Stimulated activated CD4-positive, alpha-beta T cell treated with anti-CD3 and anti-CD28 coated beads, Interleukin-12 subunit alpha, Interleukin-12 subunit beta, amount 100 ng/mL, for 4 hours (primary cell): ENCODE results near the gene GSTT2.
"Not testable (repeated sequence)": the region's sequence is repeated elsewhere in the genome, so short reads cannot be mapped to it uniquely, and the experiment has no call there.

ENCODE experiments used
- DNase-seq: peaks from one replicate; pipeline ENCODE4 v3.0.0-alpha.2; 2020

Gene GSTT2

GRCh38 chr22:23974836-23975352 lies 5.0 kb upstream of the GSTT2 start:
- DNase-seq, result not testable (repeated sequence)

- not testable (repeated sequence) for DNase-seq
Observed at GRCh38 chr22:23977304-23977703, 2.6 kb upstream of the GSTT2 start.

- DNase-seq, result not testable (repeated sequence)
Observed at GRCh38 chr22:23980567-23980966, 633 bp downstream of the GSTT2 start.

GRCh38 chr22:23984430-23984829 lies 4.5 kb downstream of the GSTT2 start:
- DNase-seq, result peak; percentile 8

- not testable (repeated sequence) for DNase-seq
Observed at GRCh38 chr22:23986089-23986488, 6.2 kb downstream of the GSTT2 start.

- not testable (repeated sequence) for DNase-seq
Observed at GRCh38 chr22:23986538-23987178, 6.7 kb downstream of the GSTT2 start.

GRCh38 chr22:23989583-23990244 lies 9.8 kb downstream of the GSTT2 start:
- not testable (repeated sequence) for DNase-seq

GRCh38 chr22:23993080-23993479 lies 13.1 kb downstream of the GSTT2 start:
- not testable (repeated sequence) for DNase-seq

- DNase-seq, result not testable (repeated sequence)
Observed at GRCh38 chr22:23993581-23994177, 13.7 kb downstream of the GSTT2 start.

GRCh38 chr22:23997092-23997491 lies 17.2 kb downstream of the GSTT2 start:
- no peak for DNase-seq

GRCh38 chr22:23999779-24000178 lies 19.8 kb downstream of the GSTT2 start:
- not testable (repeated sequence) for DNase-seq

- no peak for DNase-seq
Observed at GRCh38 chr22:24001314-24001713, 21.4 kb downstream of the GSTT2 start.

GRCh38 chr22:24002272-24002671 lies 22.3 kb downstream of the GSTT2 start:
- DNase-seq, result no peak

- no peak for DNase-seq
Observed at GRCh38 chr22:24002851-24003250, 22.9 kb downstream of the GSTT2 start.

- no peak for DNase-seq
Observed at GRCh38 chr22:24003887-24004286, 24.0 kb downstream of the GSTT2 start.

- DNase-seq, result no peak
Observed at GRCh38 chr22:24005201-24005600, 25.3 kb downstream of the GSTT2 start, which contains the start of gene GSTT4. TSS of gene GSTT4 (minus strand) at chr22:24005453. CDS start at chr22:24005356, 97 bp downstream.

- DNase-seq, result no peak
Observed at GRCh38 chr22:24006207-24006913, 26.4 kb downstream of the GSTT2 start.

- DNase-seq, result no peak
Observed at GRCh38 chr22:24006914-24007214, 26.9 kb downstream of the GSTT2 start.

GRCh38 chr22:24007253-24008021 lies 27.5 kb downstream of the GSTT2 start:
- no peak for DNase-seq

GRCh38 chr22:24008022-24008283 lies 28.0 kb downstream of the GSTT2 start:
- no peak for DNase-seq

- DNase-seq, result no peak
Observed at GRCh38 chr22:24008381-24009226, 28.7 kb downstream of the GSTT2 start.
